HAP-1 (cell line): ENCODE results near the gene FCN3.

Source experiments
- DNase-seq, 2 experiments: peaks; one replicate each; pipeline ENCODE4 v3.0.0-alpha.2; 2016 to 2020; ENCODE audit warnings: low spot score in 2 of 2
- H3K27me3 ChIP-seq: fragments of 250-450 bp; sonication (Bioruptor Pico); 2 replicates; pipeline ENCODE4 v1.5.1; 2020; ENCODE audit warnings: low read depth, mild to moderate bottlenecking, moderate library complexity
- H3K36me3 ChIP-seq: fragments of 250-450 bp; sonication (Bioruptor Pico); replicated peaks from 2 replicates; pipeline ENCODE4 v1.5.1; 2020; ENCODE audit warnings: mild to moderate bottlenecking
- H3K4me1 ChIP-seq: fragments of 250-450 bp; sonication (Bioruptor Pico); 2 replicates; pipeline ENCODE4 v1.5.1; 2020; ENCODE audit warnings: mild to moderate bottlenecking
- H3K4me3 ChIP-seq: fragments of 250-450 bp; sonication (Bioruptor Pico); 2 replicates; pipeline ENCODE4 v1.5.1; 2020; ENCODE audit warnings: mild to moderate bottlenecking, moderate library complexity
- H3K9me3 ChIP-seq: fragments of 250-450 bp; sonication (Bioruptor Pico); 2 replicates; pipeline ENCODE4 v1.5.1; 2020; ENCODE audit warnings: mild to moderate bottlenecking, moderate library complexity
- in situ Hi-C: fragments of 300-500 bp; cut with MboI; formaldehyde crosslinking; loops from 3 replicates; pipeline ENCODE4 v1.14.3; 2020; ENCODE audit warnings: low sequenced_read_pairs, inconsistent platforms, mixed read lengths

The FCN3 gene

GRCh38 chr1:27364696-27365371, 9.8 kb downstream of the FCN3 start:
- in situ Hi-C loops, result no loop called here
- Histone ChIP-seq H3K4me3 (peak overlapping the region; percentile 59), H3K9me3 (no peaks in the 10 kb centered on the region), H3K36me3 (no peaks in the 10 kb centered on the region), H3K4me1 (peaks cover 6% of the 10 kb centered on the region; the same call in 1 of the 2 replicates), H3K27me3 (no peaks in the 10 kb centered on the region)
- DNase-seq, result no peak

- DNase-seq, result no peak
- Histone ChIP-seq H3K27me3 (no peaks in the 10 kb centered on the region), H3K4me1 (peaks cover 6% of the 10 kb centered on the region; the same call in 1 of the 2 replicates), H3K36me3 (no peaks in the 10 kb centered on the region), H3K9me3 (no peaks in the 10 kb centered on the region), H3K4me3 (no peak overlapping the region)
- in situ Hi-C loops, result no loop called here
These were observed 10.6 kb downstream of the FCN3 start for GRCh38 chr1:27363766-27364695.

GRCh38 chr1:27361553-27361952, 13.1 kb downstream of the FCN3 start:
- Histone ChIP-seq H3K9me3 (no peaks in the 10 kb centered on the region), H3K27me3 (no peaks in the 10 kb centered on the region), H3K4me1 (peaks cover 3% of the 10 kb centered on the region; the same call in 1 of the 2 replicates), H3K4me3 (no peak overlapping the region), H3K36me3 (peaks cover 3% of the 10 kb centered on the region; the same call in 1 of the 2 replicates)
- in situ Hi-C loops, result no loop called here
- no peak for DNase-seq

- Histone ChIP-seq H3K4me3 (no peak overlapping the region), H3K4me1 (peaks cover 3% of the 10 kb centered on the region; the same call in 1 of the 2 replicates), H3K9me3 (no peaks in the 10 kb centered on the region), H3K27me3 (no peaks in the 10 kb centered on the region), H3K36me3 (peaks cover 3% of the 10 kb centered on the region; the same call in 1 of the 2 replicates)
- in situ Hi-C loops, result no loop called here
- DNase-seq, result no peak
These were observed 13.6 kb downstream of the FCN3 start for GRCh38 chr1:27361044-27361402.

GRCh38 chr1:27360159-27361043, 14.2 kb downstream of the FCN3 start:
- H3K4me3 ChIP-seq, result no peak overlapping the region
- in situ Hi-C loops, result no loop called here

GRCh38 chr1:27359822-27360158, 14.8 kb downstream of the FCN3 start:
- H3K4me1 ChIP-seq, result peaks cover 3% of the 10 kb centered on the region; the same call in 1 of the 2 replicates
- H3K9me3 ChIP-seq, result no peaks in the 10 kb centered on the region
- in situ Hi-C loops, result no loop called here
- DNase-seq, result no peak
- no peak overlapping the region for H3K4me3 ChIP-seq
- no peaks in the 10 kb centered on the region for H3K27me3 ChIP-seq
- H3K36me3 ChIP-seq, result peaks cover 5% of the 10 kb centered on the region; the same call in 1 of the 2 replicates

More at GRCh38 chr1:27360159-27361043, 14.2 kb downstream of the FCN3 start:
- no peak for DNase-seq
- Histone ChIP-seq H3K36me3 (peaks cover 5% of the 10 kb centered on the region; the same call in 1 of the 2 replicates), H3K9me3 (no peaks in the 10 kb centered on the region), H3K4me1 (peaks cover 3% of the 10 kb centered on the region; the same call in 1 of the 2 replicates), H3K27me3 (no peaks in the 10 kb centered on the region)

- no peak overlapping the region for H3K4me3 ChIP-seq
- no peak for DNase-seq
- H3K4me1 ChIP-seq, result peaks cover 3% of the 10 kb centered on the region; the same call in 1 of the 2 replicates
- in situ Hi-C loops, result no loop called here
- peaks cover 5% of the 10 kb centered on the region; the same call in 1 of the 2 replicates for H3K36me3 ChIP-seq
- H3K27me3 ChIP-seq, result no peaks in the 10 kb centered on the region
- H3K9me3 ChIP-seq, result no peaks in the 10 kb centered on the region
These were observed 15.7 kb downstream of the FCN3 start for GRCh38 chr1:27358928-27359313.

GRCh38 chr1:27358038-27358927, 16.3 kb downstream of the FCN3 start:
- Histone ChIP-seq H3K4me3 (no peak overlapping the region), H3K4me1 (peaks cover 3% of the 10 kb centered on the region; the same call in 1 of the 2 replicates), H3K36me3 (peaks cover 5% of the 10 kb centered on the region; the same call in 1 of the 2 replicates), H3K9me3 (no peaks in the 10 kb centered on the region), H3K27me3 (no peaks in the 10 kb centered on the region)
- no peak for DNase-seq
- in situ Hi-C loops, result no loop called here

- Histone ChIP-seq H3K4me1 (peaks cover 3% of the 10 kb centered on the region; the same call in 1 of the 2 replicates), H3K36me3 (peaks cover 5% of the 10 kb centered on the region; the same call in 1 of the 2 replicates), H3K27me3 (no peaks in the 10 kb centered on the region), H3K4me3 (no peak overlapping the region), H3K9me3 (no peaks in the 10 kb centered on the region)
- DNase-seq, result peak; percentile 65 to 83
- in situ Hi-C loops, result no loop called here
These were observed 17.2 kb downstream of the FCN3 start for GRCh38 chr1:27357281-27358037.

- Histone ChIP-seq H3K4me3 (no peak overlapping the region), H3K27me3 (no peaks in the 10 kb centered on the region), H3K9me3 (no peaks in the 10 kb centered on the region), H3K36me3 (peaks cover 5% of the 10 kb centered on the region; the same call in 1 of the 2 replicates), H3K4me1 (peaks cover 3% of the 10 kb centered on the region; the same call in 1 of the 2 replicates)
- in situ Hi-C loops, result no loop called here
- DNase-seq, result peak in 1 of 2 experiments; percentile 35
These were observed 17.9 kb downstream of the FCN3 start for GRCh38 chr1:27356619-27357280.

- DNase-seq, result no peak
- in situ Hi-C loops, result no loop called here
- Histone ChIP-seq H3K4me1 (peaks cover 3% of the 10 kb centered on the region; the same call in 1 of the 2 replicates), H3K4me3 (no peak overlapping the region), H3K27me3 (no peaks in the 10 kb centered on the region), H3K9me3 (no peaks in the 10 kb centered on the region), H3K36me3 (peaks cover 5% of the 10 kb centered on the region; the same call in 1 of the 2 replicates)
These were observed 18.4 kb downstream of the FCN3 start for GRCh38 chr1:27356277-27356618.
